ENCODE data around the gene JPT2.

The JPT2 gene

GRCh38 chr16:1647856-1648255 is 30.2 kb upstream of the JPT2 start:
- ChIA-PET CTCF (no interaction called here), POLR2A (ENCODE audit: low non-redundant PET) (interaction anchor here (0.7 kb wide), 1 partner anchor 9 kb away, joined by 7 read pairs; no protein-coding TSS in a partner anchor)
- DNase-seq (ENCODE audit: low spot score), result no peak
- TF ChIP-seq, protein P1, sequence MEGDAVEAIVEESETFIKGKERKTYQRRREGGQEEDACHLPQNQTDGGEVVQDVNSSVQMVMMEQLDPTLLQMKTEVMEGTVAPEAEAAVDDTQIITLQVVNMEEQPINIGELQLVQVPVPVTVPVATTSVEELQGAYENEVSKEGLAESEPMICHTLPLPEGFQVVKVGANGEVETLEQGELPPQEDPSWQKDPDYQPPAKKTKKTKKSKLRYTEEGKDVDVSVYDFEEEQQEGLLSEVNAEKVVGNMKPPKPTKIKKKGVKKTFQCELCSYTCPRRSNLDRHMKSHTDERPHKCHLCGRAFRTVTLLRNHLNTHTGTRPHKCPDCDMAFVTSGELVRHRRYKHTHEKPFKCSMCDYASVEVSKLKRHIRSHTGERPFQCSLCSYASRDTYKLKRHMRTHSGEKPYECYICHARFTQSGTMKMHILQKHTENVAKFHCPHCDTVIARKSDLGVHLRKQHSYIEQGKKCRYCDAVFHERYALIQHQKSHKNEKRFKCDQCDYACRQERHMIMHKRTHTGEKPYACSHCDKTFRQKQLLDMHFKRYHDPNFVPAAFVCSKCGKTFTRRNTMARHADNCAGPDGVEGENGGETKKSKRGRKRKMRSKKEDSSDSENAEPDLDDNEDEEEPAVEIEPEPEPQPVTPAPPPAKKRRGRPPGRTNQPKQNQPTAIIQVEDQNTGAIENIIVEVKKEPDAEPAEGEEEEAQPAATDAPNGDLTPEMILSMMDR (conservative IDR thresholded peaks at IDR 0.05; ENCODE audit: low read depth), result no peak
- no peak overlapping the region for H3K27ac ChIP-seq

DNA sequence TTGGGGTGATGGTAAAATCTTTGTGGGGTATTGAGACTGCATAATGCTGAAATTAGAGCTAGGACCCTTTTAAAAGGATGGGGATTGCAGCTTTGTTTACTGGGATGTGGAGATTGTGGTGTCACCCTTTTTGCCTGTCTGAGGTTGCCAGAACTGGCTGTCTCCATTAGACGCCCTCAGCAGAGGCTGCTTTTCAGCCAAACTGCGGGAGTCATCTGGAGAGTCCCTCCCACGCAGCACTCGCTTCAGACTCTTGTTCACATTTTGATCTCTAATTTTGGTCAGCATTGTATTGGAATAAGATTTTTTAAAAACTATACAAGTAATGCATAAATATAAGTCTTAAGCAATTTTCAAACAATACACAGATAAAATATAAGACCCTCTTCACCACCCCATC is 27.9 kb upstream of the JPT2 start:
- ChIA-PET POLR2A (ENCODE audit: low non-redundant PET) (no interaction called here), CTCF (interaction anchor here (0.7 to 1.1 kb wide), 3 partner anchors 8 to 819 kb away, joined by 3 to 6 read pairs (median 4); partner anchors contain the start of gene MAPK8IP3)
- TF ChIP-seq, protein P1 (conservative IDR thresholded peaks at IDR 0.05; ENCODE audit: low read depth), result no peak
- no peak for DNase-seq (ENCODE audit: low spot score)
- no peak overlapping the region for H3K27ac ChIP-seq

- DNase-seq (ENCODE audit: low spot score), result no peak
- TF ChIP-seq, protein P1 (conservative IDR thresholded peaks at IDR 0.05; ENCODE audit: low read depth), result no peak
- POLR2A ChIA-PET (ENCODE audit: low non-redundant PET), result no interaction called here
- CTCF ChIA-PET, result no interaction called here
- H3K27ac ChIP-seq, result 0 out of 2 replicates have a peak overlapping the region, but pooled peaks have one; percentile 13
Measured at GRCh38 chr16:1651094-1651973, 26.7 kb upstream of the JPT2 start.

DNA sequence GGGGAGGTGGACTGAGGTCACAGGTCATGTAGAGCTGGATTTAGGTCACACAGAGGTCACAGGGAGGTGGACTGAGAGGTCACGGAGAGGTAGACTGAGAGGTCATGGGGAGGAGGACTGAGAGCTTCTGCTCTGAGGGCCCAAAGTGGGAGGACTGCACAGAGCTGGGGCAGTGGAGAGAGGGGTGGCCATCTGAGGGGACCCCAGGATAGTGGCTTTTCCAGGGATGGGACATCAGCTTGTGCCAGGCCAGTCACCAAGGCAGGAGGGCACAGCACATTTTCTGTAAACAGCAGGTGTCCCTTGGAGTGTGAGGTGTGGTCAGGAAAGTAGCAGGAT is 26.1 kb upstream of the JPT2 start:
- H3K27ac ChIP-seq, result no peak overlapping the region
- CTCF ChIA-PET, result no interaction called here
- no peak for DNase-seq (ENCODE audit: low spot score)
- POLR2A ChIA-PET (ENCODE audit: low non-redundant PET), result no interaction called here
- TF ChIP-seq, protein P1 (conservative IDR thresholded peaks at IDR 0.05; ENCODE audit: low read depth), result no peak

DNA sequence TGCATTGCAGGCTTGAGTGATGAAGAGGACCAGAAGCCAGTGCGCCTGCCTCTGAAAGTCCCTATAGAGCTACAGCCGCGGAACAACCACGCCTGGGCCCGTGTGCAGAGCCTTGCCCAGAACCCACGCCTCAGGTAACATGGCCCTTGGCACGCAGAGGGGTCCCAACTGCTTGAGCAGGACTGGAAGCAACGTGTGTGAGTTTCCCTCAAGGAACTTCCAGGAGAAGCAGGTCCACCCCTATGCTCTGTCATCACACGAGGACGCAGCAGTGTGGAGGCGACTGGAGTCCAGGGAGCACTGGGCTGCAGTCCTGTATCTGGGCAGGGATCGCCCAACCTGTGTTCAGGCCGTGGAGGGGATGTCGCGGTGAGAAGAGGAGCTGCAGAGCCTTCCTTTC is 25.1 kb upstream of the JPT2 start:
- ChIA-PET POLR2A (ENCODE audit: low non-redundant PET) (no interaction called here), CTCF (no interaction called here)
- TF ChIP-seq, protein P1 (conservative IDR thresholded peaks at IDR 0.05; ENCODE audit: low read depth), result no peak
- no peak for DNase-seq (ENCODE audit: low spot score)
- H3K27ac ChIP-seq, result no peak overlapping the region

DNA sequence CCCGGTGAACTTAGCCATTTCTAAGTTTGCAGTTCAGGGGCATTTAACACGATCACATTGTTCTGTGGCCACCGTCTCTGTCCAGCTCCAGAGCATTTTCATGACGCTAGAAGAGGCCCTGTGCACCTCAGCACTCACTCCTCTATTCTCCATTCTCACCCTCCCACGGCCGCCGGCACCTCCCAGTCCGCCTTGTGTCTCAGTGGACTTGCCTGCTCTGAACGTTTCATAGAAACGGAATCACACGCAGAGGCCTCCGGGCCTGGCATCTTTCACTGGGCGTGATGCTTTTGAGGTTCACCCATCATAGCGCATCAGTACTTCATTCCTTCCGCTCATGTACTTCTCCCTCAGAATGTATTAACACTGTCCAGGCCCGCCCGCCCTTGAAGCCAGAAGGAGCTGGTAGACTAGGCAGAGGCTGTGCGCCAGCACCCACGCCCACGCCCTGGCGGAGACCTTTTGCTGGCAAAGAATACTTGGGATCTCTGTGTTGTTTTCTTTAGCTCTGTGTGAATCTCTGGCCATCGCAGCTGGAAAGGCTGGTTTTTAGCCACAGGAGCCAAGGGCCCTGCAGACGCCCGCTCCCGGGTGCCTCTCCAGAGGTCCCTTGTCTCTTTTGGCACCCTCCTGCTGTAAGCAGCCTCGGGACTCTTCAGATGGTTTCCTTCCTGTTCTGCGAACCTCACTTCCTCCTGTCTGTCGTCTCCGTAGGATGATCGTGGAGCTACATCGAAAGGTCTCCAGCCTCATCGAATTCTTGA is 23.4 kb upstream of the JPT2 start:
- no peak for DNase-seq (ENCODE audit: low spot score)
- CTCF ChIA-PET, result no interaction called here
- POLR2A ChIA-PET (ENCODE audit: low non-redundant PET), result no interaction called here
- TF ChIP-seq, protein P1 (conservative IDR thresholded peaks at IDR 0.05; ENCODE audit: low read depth), result no peak
- no peak overlapping the region for H3K27ac ChIP-seq
